ENCODE results near the gene TRPV3.

DNA sequence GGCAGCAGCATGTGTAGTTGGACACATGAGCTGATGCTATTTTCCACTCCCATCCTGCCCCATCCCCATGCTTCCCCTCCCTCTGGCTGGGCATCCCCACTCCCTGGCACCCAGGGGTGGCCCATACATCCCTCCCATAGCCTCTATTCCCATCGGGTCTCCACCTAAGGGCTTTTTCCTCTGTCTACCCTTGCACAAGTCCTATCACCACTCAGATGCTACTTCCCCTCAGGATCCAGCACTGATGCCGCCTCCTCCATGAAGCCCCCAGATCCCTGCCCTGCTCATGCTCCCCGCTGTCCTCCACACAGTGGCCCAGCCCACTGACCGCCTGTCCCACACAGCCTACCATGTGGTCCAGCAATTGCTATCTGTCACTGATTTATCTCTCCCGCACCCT is 35.8 kb upstream of the TRPV3 start:
- TF ChIP-seq, protein P1, sequence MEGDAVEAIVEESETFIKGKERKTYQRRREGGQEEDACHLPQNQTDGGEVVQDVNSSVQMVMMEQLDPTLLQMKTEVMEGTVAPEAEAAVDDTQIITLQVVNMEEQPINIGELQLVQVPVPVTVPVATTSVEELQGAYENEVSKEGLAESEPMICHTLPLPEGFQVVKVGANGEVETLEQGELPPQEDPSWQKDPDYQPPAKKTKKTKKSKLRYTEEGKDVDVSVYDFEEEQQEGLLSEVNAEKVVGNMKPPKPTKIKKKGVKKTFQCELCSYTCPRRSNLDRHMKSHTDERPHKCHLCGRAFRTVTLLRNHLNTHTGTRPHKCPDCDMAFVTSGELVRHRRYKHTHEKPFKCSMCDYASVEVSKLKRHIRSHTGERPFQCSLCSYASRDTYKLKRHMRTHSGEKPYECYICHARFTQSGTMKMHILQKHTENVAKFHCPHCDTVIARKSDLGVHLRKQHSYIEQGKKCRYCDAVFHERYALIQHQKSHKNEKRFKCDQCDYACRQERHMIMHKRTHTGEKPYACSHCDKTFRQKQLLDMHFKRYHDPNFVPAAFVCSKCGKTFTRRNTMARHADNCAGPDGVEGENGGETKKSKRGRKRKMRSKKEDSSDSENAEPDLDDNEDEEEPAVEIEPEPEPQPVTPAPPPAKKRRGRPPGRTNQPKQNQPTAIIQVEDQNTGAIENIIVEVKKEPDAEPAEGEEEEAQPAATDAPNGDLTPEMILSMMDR (IDR thresholded peaks at IDR 0.05; ENCODE audit: extremely low read depth in 1 of 2, insufficient read depth in 1 of 2, low read depth in 1 of 2, low read length in 2 of 2) = no peak
- TF ChIP-seq POLR2A (IDR thresholded peaks at IDR 0.05; ENCODE audit: low read depth, low read length) = no peak
- TF ChIP-seq JUN (IDR thresholded peaks at IDR 0.05; ENCODE audit: borderline replicate concordance, insufficient read depth, insufficient read length, low read depth) = no peak
- no peak for TF ChIP-seq POLR2AphosphoS5 (IDR thresholded peaks at IDR 0.05; ENCODE audit: insufficient read depth, low read depth, low read length)

Measured in endothelial cell of umbilical vein (primary cell).